HG02981 (cell line): ENCODE measurements around the gene RBM28.

ENCODE experiments used
- ATAC-seq: cut with Tn5 transposase; IDR thresholded peaks from one replicate; pipeline ENCODE4 v1.9.1; 2021; ENCODE audit warnings: mild to moderate bottlenecking, moderate library complexity; ENCODE audit not compliant: unreplicated experiment

RBM28 gene

GRCh38 chr7:128263420-128263819 is 80.3 kb downstream of the RBM28 start:
- no peak for ATAC-seq

GRCh38 chr7:128262273-128263028 is 81.3 kb downstream of the RBM28 start:
- no peak for ATAC-seq

GRCh38 chr7:128260069-128260795 is 83.5 kb downstream of the RBM28 start:
- ATAC-seq, result no peak

GRCh38 chr7:128259131-128260061 is 84.3 kb downstream of the RBM28 start:
- no peak for ATAC-seq

GRCh38 chr7:128257458-128257857 is 86.2 kb downstream of the RBM28 start:
- ATAC-seq, result no peak

- ATAC-seq, result no peak
Measured at GRCh38 chr7:128255271-128255670, 88.4 kb downstream of the RBM28 start.

- no peak for ATAC-seq
Measured at GRCh38 chr7:128254470-128254869, 89.2 kb downstream of the RBM28 start.

- ATAC-seq, result no peak
Measured at GRCh38 chr7:128253701-128254100, 90.0 kb downstream of the RBM28 start.

- ATAC-seq, result no peak
Measured at GRCh38 chr7:128251337-128251736, 92.4 kb downstream of the RBM28 start.
